Gastrocnemius medialis (tissue), 4 donors: ENCODE measurements around the gene KCNA4.
"Not testable (repeated sequence)": the region's sequence is repeated elsewhere in the genome, so short reads cannot be mapped to it uniquely, and the experiment has no call there.

ENCODE experiments used
- POLR2A ChIP-seq, 2 donors: fragments of 450-650 bp; IDR thresholded peaks; one replicate each; pipeline ENCODE4 v1.6.1; 2017; ENCODE audit warnings: antibody characterized with exemption in 2 of 2, mild to moderate bottlenecking in 2 of 2, moderate library complexity in 2 of 2
- TF ChIP-seq, protein P1 (sequence below), 5 experiments: fragments of 450-650 bp in 3 of 5; fragments of 200-600 bp in 2 of 5; sonication (generic) in 2 of 5; IDR thresholded peaks in 4 of 5; conservative IDR thresholded peaks in 1 of 5; 1 replicate in 4 of 5; 2 replicates in 1 of 5; pipeline ENCODE4 v1.5.1; 2016 to 2019; ENCODE audit warnings: antibody characterized with exemption in 5 of 5, mild to moderate bottlenecking in 3 of 5, moderate library complexity in 3 of 5

DNA sequence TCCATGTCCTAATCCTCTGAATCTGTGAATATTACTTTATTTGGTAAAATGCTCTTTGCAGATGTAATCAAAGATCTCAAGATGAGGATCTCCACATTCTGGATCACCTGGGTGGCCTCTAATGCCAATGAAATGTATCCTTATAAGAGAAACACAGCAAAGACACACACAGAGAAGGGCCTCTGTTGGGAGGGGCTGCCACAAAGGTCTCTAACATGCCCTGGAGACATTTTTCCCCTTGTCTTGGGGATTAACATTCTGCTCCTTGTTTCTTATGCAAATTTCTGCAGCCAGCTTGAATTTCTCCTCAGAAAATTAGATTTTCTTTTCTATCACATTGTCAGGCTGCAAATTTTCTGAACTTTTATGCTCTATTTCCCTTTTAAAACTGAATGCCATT is 17.3 kb upstream of the KCNA4 start:
- TF ChIP-seq, protein P1, sequence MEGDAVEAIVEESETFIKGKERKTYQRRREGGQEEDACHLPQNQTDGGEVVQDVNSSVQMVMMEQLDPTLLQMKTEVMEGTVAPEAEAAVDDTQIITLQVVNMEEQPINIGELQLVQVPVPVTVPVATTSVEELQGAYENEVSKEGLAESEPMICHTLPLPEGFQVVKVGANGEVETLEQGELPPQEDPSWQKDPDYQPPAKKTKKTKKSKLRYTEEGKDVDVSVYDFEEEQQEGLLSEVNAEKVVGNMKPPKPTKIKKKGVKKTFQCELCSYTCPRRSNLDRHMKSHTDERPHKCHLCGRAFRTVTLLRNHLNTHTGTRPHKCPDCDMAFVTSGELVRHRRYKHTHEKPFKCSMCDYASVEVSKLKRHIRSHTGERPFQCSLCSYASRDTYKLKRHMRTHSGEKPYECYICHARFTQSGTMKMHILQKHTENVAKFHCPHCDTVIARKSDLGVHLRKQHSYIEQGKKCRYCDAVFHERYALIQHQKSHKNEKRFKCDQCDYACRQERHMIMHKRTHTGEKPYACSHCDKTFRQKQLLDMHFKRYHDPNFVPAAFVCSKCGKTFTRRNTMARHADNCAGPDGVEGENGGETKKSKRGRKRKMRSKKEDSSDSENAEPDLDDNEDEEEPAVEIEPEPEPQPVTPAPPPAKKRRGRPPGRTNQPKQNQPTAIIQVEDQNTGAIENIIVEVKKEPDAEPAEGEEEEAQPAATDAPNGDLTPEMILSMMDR (IDR thresholded peaks at IDR 0.05 in 4 of 5, conservative IDR thresholded peaks at IDR 0.05 in 1 of 5): not testable (repeated sequence)
- not testable (repeated sequence) for TF ChIP-seq POLR2A (IDR thresholded peaks at IDR 0.05)
